T-helper 2 cell treated with Interferon-gamma antibody and Interleukin-4, amounts not matched to agents 100 ng/mL and 5 ng/mL, for 36 hours (primary cell): ENCODE results near the gene CIRBP. TPM values are rescaled to one million over a fixed set of nuclear protein-coding genes. Genes with fewer than 3 reads are reported as not detected.

Source experiments
- total RNA-seq: library from RNA; stranded (reverse); gene quantifications from 2 replicates; pipeline ENCODE4 v1.2.3, GENCODE V29; 2022

Gene CIRBP
- total RNA-seq, 1 donor from 2014 or later = 200 TPM

Other genes starting within 250 kb of the CIRBP start
- gene TMEM259, start 248.2 kb upstream of the CIRBP start, total RNA-seq = 154 TPM in 2 replicates
- gene RNU6-2, start 247.8 kb upstream of the CIRBP start, total RNA-seq = not detected in 2 replicates
- 546 and 561 TPM in 2 replicates for gene CNN2, start 242.7 kb upstream of the CIRBP start, total RNA-seq
- 44.1 and 44.3 TPM in 2 replicates for gene ABCA7, start 229.2 kb upstream of the CIRBP start, total RNA-seq
- gene ARHGAP45, start 202.2 kb upstream of the CIRBP start, total RNA-seq = 402 and 407 TPM in 2 replicates
- gene POLR2E, start 174.0 kb upstream of the CIRBP start, total RNA-seq = 169 and 178 TPM in 2 replicates
- gene GPX4, start 165.3 kb upstream of the CIRBP start, total RNA-seq = 115 TPM in 2 replicates
- gene SBNO2, start 95.1 kb upstream of the CIRBP start, total RNA-seq = 63.2 and 67.2 TPM in 2 replicates
- gene STK11, start 63.6 kb upstream of the CIRBP start, total RNA-seq = 61.2 and 61.8 TPM in 2 replicates
- 0.16 and 0.32 TPM in 2 replicates for gene CBARP, start 31.3 kb upstream of the CIRBP start, total RNA-seq
- gene ATP5F1D, start 27.6 kb upstream of the CIRBP start, total RNA-seq = 181 and 213 TPM in 2 replicates
- gene MIDN, start 20.7 kb upstream of the CIRBP start, total RNA-seq = 64.2 and 66.0 TPM in 2 replicates
- gene FAM174C, start 6.2 kb downstream of the CIRBP start, total RNA-seq = 57.5 and 57.8 TPM in 2 replicates
- gene EFNA2, start 16.5 kb downstream of the CIRBP start, total RNA-seq = not detected in 2 replicates
- gene NDUFS7, start 114.6 kb downstream of the CIRBP start, total RNA-seq = 92.2 and 97.5 TPM in 2 replicates
- 30.9 TPM in 2 replicates for gene GAMT, start 132.2 kb downstream of the CIRBP start, total RNA-seq
- 239 and 250 TPM in 2 replicates for gene DAZAP1, start 138.3 kb downstream of the CIRBP start, total RNA-seq
- gene RPS15, start 169.1 kb downstream of the CIRBP start, total RNA-seq = 1,282 and 1,301 TPM in 2 replicates
- 0.05 TPM in 2 replicates for gene APC2, start 180.8 kb downstream of the CIRBP start, total RNA-seq
- gene C19orf25, start 209.9 kb downstream of the CIRBP start, total RNA-seq = 42.3 and 43.3 TPM in 2 replicates
- 1.3 and 2.2 TPM in 2 replicates for gene PCSK4, start 221.0 kb downstream of the CIRBP start, total RNA-seq
- gene REEP6, start 221.8 kb downstream of the CIRBP start, total RNA-seq = 1.3 and 1.7 TPM in 2 replicates
- 5.0 and 5.4 TPM in 2 replicates for gene ADAMTSL5, start 243.7 kb downstream of the CIRBP start, total RNA-seq